Left colon (tissue), 2 donors: ENCODE measurements around the gene MINK1. TPM values are rescaled to one million over a fixed set of nuclear protein-coding genes. Genes with fewer than 3 reads are reported as not detected.
A peak's percentile ranks its signal among the peaks of the same experiment; 100 is the strongest.
"Not testable (repeated sequence)": the region's sequence is repeated elsewhere in the genome, so short reads cannot be mapped to it uniquely, and the experiment has no call there.

ENCODE experiments used
- ATAC-seq: fragments of 200-7000 bp; cut with Tn5 transposase; one replicate; pipeline ENCODE4 v1.9.1; 2020; ENCODE audit warnings: mild to moderate bottlenecking, moderate library complexity
- DNase-seq, 2 donors: peaks; one replicate each; pipeline ENCODE4 v3.0.0-alpha.2; 2020
- intact Hi-C, 2 donors: fragments of 100-400 bp; cut with DNase I in 1 of 2; cut with micrococcal nuclease in 1 of 2; formaldehyde crosslinking; loops; one replicate each; pipeline versions ENCODE4 v1.11.2 to v1.14.0; 2022; cut with DNase I, micrococcal nuclease
- total RNA-seq, 2 donors: library from RNA; stranded (reverse); fragmentation: NEBNext Ultra II Directional; extraction: Animal tissue kit (Norgen Biotek cat#: 25700); gene quantifications; one replicate each; pipeline ENCODE4 v1.2.1, GENCODE V29; 2021
- donor health status: DM: no; HTN: no; CAD: no.
- donor health status: DM: yes; HTN: yes; CAD: no.

Gene MINK1
- total RNA-seq, 2 donors from 2014 or later = 193 to 205 TPM

DNA sequence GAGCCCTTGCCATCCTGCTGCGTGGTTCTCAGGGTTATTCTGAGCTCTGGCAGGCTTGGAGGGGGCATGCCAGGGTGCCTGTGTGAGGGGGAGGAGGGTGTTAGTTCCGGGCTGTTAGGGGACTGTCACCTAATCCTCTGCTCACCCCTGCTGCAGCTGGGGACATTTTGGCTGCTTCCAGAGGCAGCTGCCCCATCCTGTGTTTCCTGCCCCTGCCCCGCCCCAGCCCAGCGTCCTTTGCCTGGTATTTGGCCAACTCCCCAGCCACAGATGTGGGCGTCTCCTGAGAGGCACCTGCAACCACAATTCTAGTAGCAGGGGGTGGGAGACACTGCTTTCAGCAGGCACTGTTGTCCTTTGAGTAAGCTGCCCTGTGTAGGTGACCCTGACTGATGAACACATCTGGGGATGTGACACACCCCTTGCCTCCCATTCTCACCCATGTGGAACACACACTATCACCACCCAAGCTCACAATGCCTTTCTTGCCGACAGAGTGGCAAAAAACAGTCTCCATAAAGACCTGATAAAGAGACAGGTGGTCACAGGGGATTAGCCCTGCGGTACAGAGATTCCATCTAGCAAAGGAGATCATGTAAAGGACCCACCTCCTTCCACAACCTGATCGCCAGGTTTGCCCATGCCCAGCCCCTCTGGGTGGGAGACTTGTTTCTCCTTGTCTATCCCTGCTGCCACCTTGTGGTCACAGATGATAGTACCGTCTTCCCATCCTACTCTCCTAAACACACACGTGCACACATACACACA lies 70.1 kb downstream of the MINK1 start, which contains the start of gene CHRNE:
Gene CHRNE, minus strand, starts transcription at position 48 of the 768 bp plus-strand sequence. Its CDS starts 35 bp downstream, at position 13.
- intact Hi-C loops = no loop called here

DNA sequence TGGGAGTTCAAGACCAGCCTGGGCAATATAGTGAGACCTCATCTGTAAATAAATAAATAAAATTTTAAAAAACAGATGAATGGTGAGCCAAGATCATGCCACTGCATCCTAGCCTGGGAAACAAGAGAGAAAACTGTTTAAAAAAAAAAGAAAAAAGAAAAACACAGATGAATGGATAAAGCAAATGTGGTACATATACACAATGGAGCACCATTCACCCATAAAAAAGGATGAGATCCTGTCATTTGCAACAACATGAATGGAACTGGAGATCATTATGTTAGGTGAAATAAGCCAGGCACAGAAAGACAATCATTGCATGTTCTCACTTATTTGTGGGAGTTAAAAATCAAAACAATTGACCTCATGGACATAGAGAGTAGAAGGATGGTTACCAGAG lies 73.5 kb downstream of the MINK1 start:
- DNase-seq, ATAC-seq, intact Hi-C loops: not testable (repeated sequence)

More for the DNA sequence above, 70.1 kb downstream of the MINK1 start, which contains the start of gene CHRNE:
- DNase-seq (peak; percentile 78 to 89), ATAC-seq (peak; percentile 54)

DNA sequence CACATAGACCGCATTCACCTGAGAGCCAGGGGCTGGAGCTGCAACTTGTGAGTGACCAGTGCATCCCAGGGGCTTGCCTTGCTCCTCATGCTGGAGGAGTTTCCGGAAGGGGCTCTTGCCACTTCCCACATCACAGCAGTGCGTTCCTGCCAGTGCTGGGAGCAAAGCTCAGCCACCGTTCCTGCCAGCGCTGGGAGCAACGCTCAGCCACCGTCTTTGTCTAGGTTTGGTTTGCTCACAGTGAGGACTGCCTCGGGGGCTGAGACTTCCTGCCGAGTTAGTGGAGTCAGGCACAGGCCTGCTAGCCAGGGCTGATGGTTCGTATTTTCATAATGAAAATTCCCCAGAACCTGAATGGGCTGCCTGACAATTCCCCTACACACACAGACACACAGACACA lies 75.2 kb downstream of the MINK1 start:
- DNase-seq = no peak
- no peak for ATAC-seq
- intact Hi-C loops = no loop called here

DNA sequence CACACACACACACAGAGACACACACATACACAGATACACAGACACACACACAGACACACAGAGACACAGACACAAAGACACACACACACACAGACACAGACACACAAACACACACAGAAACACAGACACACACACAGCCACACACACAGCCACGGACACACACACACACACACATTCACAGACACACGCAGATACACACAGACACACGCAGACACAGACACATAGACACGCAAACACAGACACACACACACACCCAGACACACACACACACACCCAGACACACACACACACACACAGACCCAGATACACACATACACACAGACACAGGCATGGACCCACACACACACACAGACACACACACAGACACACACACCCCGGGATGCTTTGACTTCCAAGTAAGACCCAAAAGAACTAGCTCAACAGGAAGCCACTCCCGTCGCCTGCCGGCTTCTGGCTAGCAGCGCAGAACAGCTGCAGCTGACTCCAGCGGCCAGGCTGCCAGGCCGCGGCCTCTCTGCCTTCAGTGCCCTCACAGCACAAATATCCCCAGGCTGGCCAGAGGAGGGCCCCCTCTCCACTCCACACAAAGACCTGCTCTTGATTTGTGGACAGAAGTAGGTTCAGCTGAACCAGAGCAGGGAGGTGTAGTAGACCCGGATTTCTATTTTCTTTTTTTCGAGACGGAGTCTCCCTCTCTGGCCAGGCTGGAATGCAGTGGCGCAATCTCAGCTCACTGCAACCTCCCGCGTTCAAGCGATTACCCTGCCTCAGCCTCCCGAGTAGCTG lies 75.8 kb downstream of the MINK1 start:
- ATAC-seq = peak; percentile 96
- DNase-seq = peak; percentile 86 to 87
- intact Hi-C loops = no loop called here

DNA sequence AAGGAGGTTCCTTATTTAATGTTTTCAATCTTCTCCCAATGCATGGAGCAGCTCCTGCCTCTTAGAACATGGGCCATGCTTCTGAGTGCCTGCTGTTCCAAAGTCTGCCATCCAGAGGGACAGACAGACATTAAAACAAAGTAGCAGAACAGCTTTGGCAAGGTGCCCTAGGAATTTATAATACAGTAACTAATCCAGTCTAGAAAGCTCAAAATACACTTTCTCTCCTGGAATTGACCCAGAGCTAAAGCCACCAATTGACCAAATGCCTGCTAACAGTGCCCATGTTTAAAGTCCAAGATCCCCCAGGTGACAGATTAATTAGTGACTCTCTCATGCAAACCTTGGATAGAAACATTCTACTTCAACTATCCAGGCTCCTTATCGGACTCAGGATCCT lies 80.9 kb downstream of the MINK1 start:
- intact Hi-C loops = loop anchor here in 1 of 2 donors (5.0 to 10.0 kb wide), 2 partner anchors 71 to 148 kb away; partner anchors contain the start of gene CAMTA2
- ATAC-seq = peak; percentile 60
- DNase-seq = no peak

DNA sequence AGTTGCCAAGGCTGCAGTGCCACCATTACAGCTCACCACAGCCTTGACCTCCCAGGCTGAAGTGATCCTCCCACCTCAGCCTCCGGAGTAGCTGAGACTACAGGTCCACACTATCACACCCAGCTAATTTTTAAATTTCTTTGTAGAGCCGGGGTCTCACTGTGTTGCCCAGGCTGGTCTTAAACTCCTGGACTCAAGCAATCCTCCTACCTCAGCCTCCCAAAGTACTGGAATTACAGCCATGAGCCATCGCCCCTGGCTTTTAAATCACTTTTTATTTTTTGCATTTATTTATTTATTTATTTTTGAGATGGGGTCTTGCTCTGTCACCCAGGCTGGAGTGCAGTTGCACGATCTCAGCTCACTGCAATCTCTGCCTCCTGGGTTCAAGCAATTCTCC lies 81.4 kb downstream of the MINK1 start:
- ATAC-seq, DNase-seq: not testable (repeated sequence)
- intact Hi-C loops = loop anchor here in 1 of 2 donors (5.0 to 10.0 kb wide), 2 partner anchors 70 to 148 kb away; partner anchors contain the start of gene CAMTA2

DNA sequence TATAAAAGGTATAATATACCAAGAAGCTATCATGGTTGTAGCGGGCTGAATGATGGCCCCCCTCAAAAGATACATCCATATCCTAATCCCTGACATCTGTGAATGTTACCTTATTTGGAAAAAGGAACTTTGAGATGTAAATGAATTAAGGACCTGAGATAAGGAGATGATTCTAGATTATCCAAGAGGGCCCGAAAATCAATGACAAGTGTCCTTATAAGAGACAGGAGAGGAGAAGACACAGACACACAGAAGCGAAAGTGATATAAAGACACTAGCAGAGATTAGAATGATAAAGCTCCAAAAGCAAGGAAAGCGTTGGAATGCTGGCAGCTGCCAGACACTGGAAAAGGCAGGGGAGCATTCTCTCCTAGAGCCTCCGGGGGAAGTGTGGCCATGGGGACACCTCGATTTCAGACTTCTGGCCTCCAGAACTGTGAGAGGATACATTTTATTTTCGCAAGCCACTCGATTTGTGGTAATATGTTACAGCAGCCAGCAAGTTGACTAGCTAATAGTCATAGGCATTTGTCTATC lies 86.4 kb downstream of the MINK1 start:
- intact Hi-C loops = loop anchor here in 1 of 2 donors (10.0 kb wide), 1 partner anchor 65 kb away; the partner anchor contains the start of gene CAMTA2
- no peak for DNase-seq
- ATAC-seq = no peak

DNA sequence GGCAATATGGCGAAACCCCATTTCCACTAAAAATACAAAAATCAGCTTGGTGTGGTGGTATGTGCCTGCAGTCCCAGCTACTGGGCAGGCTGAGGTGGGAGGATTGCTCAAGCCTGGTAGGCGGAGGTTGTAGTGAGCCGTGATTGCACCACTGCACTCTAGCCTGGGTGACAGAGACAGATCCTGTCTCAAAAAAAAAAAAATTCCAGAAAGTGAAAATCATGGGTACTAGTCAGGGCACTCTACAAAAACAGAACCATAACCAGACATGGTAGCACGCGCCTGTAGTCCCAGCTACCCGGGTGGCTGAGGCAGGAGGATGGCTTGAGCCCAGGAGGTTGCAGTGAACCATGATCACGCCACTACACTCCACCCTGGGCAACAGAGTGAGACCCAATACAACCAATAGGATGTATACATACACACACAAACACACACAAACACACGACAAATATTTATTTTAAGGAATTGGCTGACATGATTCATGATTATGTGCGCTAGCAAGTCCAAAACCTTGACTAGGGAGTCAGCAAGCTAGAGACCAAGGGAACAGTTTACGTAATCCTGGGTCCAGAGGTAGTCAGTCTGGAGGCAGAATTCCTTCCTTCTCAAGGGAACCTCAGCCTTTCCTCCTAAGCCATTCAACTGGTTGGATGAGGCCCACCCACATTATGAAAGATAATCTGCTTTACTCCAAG lies 87.4 kb downstream of the MINK1 start:
- ATAC-seq (no peak), DNase-seq (no peak)
- intact Hi-C loops = no loop called here

DNA sequence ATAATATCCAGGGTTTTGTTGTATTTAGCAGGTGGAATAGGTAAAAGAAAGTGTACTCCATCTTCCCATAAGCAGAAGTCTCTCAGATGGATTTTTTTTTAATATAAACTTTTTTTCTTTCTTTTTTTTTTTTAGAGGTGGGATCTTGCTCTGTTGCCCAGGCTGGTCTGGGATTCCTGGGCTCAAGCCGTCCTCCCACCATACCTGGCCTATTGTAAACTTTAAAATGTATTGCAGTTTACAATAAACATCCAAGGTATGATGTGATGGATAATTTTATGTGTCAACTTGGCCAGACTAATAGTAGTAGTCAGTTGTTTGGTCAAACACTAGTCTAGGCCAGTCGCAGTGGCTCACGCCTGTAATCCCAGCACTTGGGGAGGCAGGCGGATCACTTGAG lies 88.2 kb downstream of the MINK1 start:
- ATAC-seq (no peak), DNase-seq (no peak)
- intact Hi-C loops = no loop called here

DNA sequence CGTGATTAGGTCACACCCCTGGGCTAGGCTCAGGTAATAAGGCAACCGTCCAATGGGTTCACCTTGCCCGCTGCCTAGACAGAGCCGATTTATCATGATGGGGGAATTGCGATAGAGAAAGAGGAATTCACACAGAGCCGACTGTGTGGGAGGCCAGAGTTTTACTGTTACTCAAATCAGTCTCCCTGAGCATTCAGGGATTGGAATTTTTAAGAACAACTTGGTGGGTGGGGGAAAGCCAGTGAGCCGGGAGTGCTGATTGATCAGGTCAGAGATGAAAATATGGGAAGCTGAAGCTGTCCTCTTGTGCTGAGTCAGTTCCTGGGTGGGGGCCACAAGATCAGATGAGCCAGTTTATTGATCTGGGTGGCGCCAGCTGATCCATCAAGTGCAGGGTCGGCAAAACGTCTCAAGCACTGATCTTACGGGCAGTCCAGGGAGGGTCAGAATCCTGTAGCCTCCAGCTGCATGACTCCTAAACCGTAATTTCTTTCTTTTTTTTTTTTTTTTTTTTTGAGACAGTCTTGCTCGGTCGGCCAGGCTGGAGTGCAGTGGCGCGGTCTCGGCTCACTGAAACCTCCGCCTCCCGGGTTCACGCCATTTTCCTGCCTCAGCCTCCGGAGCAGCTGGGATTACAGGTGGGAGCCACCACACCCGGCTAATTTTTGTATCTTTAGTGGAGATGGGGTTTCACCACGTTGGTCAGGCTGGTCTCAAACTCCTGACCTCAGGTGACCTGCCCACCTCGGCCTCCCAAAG lies 93.6 kb downstream of the MINK1 start:
- ATAC-seq = not testable (repeated sequence)

DNA sequence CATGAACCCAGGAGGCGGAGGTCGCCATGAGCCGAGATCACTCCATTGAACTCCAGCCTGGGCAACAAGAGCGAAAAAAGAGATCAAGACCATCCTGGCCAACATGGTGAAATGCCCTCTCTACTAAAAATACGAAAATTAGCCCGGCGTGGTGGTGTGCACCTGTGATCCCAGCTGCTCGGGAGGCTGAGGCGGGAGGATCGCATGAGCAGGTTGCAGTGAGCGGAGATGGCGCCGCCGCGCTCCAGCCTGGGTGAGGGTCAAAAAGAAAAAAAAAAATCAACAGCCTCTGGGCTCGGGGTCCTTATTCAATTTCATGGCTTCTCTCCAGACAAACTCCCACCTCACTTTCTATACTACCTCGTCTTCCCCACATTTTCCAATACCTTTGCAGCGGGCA lies 95.7 kb downstream of the MINK1 start:
- no peak for DNase-seq
- intact Hi-C loops = no loop called here
- ATAC-seq = no peak

More for the DNA sequence above, 93.6 kb downstream of the MINK1 start:
- DNase-seq, intact Hi-C loops: not testable (repeated sequence)

DNA sequence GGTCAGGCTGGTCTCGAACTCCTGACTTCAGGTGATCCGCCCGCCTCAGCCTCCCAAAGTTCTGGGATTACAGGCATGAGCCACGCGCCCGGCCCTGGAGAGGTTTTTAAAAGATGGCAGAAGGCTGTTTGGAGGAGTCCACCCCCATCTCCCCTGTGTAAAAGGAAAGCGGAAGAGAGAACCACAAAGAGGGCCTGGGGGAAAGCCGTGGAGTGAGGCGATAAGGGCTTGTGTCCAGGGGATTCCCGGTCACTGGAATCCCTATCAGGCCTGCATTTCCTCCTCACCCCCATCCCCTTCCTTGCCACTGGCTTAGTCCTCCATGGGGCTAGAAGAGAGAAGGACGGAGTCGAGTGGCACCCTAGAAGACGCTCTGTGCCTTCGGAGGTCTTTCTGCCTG lies 98.8 kb downstream of the MINK1 start, which contains the start of gene GP1BA:
Gene GP1BA, plus strand, starts transcription at position 315 of the 400 bp plus-strand sequence. CDS start 328 bp downstream, outside the sequence.
- DNase-seq (no peak), ATAC-seq (no peak)
- intact Hi-C loops = no loop called here

DNA sequence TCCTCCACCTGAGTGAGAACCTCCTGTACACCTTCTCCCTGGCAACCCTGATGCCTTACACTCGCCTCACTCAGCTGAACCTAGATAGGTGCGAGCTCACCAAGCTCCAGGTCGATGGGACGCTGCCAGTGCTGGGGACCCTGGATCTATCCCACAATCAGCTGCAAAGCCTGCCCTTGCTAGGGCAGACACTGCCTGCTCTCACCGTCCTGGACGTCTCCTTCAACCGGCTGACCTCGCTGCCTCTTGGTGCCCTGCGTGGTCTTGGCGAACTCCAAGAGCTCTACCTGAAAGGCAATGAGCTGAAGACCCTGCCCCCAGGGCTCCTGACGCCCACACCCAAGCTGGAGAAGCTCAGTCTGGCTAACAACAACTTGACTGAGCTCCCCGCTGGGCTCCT lies 99.6 kb downstream of the MINK1 start:
- intact Hi-C loops = no loop called here

DNA sequence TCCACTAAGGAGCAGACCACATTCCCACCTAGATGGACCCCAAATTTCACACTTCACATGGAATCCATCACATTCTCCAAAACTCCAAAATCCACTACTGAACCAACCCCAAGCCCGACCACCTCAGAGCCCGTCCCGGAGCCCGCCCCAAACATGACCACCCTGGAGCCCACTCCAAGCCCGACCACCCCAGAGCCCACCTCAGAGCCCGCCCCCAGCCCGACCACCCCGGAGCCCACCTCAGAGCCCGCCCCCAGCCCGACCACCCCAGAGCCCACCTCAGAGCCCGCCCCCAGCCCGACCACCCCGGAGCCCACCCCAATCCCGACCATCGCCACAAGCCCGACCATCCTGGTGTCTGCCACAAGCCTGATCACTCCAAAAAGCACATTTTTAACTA lies 100.5 kb downstream of the MINK1 start:
- intact Hi-C loops = no loop called here
- ATAC-seq (no peak), DNase-seq (no peak)

More for the DNA sequence above, 99.6 kb downstream of the MINK1 start:
- ATAC-seq (no peak), DNase-seq (no peak)

DNA sequence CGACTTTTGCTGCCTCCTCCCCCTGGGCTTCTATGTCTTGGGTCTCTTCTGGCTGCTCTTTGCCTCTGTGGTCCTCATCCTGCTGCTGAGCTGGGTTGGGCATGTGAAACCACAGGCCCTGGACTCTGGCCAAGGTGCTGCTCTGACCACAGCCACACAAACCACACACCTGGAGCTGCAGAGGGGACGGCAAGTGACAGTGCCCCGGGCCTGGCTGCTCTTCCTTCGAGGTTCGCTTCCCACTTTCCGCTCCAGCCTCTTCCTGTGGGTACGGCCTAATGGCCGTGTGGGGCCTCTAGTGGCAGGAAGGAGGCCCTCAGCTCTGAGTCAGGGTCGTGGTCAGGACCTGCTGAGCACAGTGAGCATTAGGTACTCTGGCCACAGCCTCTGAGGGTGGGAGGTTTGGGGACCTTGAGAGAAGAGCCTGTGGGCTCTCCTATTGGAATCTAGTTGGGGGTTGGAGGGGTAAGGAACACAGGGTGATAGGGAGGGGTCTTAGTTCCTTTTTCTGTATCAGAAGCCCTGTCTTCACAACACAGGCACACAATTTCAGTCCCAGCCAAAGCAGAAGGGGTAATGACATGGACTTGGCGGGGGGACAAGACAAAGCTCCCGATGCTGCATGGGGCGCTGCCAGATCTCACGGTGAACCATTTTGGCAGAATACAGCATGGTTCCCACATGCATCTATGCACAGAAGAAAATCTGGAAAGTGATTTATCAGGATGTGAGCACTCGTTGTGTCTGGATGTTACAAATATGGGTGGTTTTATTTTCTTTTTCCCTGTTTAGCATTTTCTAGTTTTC lies 101.2 kb downstream of the MINK1 start:
- ATAC-seq (peak; percentile 26), DNase-seq (peak in 1 of 2 donors; percentile 63)
- intact Hi-C loops = no loop called here

DNA sequence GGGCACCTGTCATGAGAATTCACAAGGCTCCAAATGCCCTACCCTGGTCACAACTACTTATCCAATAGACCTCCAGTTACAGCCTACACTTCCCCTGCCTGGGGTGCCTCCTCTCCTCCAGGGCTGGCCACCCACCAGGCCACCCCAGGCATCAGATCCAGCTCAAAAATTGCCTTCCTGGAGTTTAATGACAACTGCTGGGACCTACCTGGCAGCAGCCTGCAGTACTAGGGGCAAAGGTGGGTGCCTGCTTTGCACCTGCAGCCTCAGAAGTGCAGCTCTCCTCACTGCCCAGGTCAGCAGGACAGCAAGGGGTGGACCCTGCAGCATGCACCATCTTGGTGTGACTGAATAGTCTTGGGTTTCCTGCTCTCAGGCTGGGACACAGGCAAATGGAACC lies 102.5 kb downstream of the MINK1 start:
- no peak for ATAC-seq
- intact Hi-C loops = no loop called here
- no peak for DNase-seq

DNA sequence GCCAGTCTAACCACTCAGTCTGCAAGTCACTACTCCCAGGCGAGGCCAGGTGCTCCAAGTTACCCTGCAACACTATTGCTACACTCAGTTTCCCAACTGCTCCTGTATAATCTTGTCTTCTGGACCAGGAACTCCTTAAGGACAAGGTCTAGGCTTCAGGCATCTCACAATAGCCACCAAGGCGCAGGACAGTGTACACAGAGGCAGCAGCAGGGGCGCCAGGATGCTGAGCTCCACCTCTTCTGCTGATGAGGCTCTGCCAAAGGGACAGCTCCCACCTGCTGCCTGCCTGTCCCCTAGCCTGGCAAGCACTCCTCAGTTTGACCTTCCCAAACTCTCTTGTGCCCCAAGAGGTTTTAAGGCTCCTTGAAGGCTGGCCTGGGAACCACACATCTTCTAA lies 103.3 kb downstream of the MINK1 start:
- no peak for DNase-seq
- intact Hi-C loops = no loop called here
- no peak for ATAC-seq
